ENCODE data around the gene EGR2. TPM values are rescaled to one million over a fixed set of nuclear protein-coding genes. Genes with fewer than 3 reads are reported as not detected.

Gene EGR2
- total RNA-seq, 1 donor from 2014 or later = 11.8 TPM

GRCh38 chr10:62818426-62819011, 2.4 kb upstream of the EGR2 start:
- DNase-seq (ENCODE audit: low spot score) = no peak

DNA sequence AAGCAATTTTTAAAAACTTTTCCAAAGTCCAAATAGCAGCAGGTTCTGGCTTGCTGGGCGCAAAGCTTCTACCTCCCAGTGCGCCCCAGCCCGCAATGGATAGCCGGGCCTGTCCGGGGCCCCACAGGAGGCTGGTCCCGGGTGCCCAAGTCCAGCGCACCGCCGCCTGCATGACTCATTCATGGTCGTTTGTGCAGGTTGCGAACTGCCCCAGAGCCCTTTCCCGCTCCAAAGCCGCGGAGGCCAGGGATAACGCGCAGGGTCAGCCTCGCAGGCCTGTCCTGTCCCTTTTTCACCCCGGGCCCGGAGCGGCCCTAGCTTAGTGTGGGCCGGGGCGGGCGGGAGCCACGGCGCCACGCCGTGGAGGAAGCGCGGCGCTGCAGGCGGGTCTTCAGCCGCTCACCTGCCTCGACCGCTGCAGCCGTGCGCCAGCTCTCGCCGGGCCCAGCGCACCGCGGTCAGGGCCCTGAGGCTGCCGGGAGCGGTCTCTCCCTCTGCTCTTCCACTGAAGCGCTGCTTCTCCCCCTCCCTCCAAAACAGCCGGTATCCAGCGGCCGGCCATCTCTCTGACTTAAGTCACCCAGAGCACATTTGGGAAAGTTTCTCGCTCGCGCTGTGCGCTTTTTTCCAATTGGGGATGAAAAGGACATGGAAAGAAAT, 1.7 kb upstream of the EGR2 start:
- peak; percentile 58 for DNase-seq (ENCODE audit: low spot score)

DNA sequence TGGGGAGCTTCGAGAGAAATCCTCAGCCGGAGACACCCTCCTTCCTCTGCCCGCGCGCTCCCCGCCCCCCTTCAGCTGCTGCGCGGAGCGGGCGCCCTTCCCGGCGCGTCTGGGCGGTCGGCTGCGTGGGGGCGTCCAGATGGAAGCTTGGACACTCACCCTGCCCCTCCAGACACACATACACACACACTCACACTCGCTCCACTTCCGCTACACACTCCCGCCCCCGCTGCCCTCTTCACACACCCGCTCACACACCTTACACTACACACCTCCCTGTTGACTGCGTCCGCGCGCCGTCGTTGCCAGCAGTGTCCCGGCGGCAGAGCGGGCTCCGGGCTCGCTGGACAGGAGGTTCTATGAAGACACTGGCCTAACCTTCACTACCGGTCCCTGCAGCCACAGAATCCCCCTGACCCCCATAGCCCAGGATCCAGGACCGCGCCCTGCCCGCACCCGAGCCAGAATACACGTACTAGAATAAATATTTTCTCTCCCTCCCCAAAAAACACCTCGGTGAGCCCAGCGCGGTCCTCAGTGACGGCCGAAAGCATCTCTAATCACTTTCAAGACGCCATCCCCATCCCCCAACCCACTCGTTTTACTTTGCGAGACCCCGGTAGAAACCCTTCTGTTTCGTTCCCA, 1.1 kb upstream of the EGR2 start:
- no peak for DNase-seq (ENCODE audit: low spot score)

DNA sequence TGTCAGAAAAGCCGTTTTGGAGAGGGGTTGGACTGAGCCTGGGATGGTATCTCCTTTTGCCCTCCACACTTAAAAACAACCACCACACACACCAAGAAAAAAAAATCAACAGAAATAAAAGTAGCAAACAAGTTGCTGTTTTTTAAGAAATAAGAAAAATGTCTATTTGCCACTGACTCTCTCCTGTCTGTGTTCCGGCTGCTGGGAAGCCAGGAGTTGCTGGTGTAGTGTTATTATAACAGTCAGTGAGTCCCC, 163 bp downstream of the EGR2 start:
- DNase-seq (ENCODE audit: low spot score) = no peak

DNA sequence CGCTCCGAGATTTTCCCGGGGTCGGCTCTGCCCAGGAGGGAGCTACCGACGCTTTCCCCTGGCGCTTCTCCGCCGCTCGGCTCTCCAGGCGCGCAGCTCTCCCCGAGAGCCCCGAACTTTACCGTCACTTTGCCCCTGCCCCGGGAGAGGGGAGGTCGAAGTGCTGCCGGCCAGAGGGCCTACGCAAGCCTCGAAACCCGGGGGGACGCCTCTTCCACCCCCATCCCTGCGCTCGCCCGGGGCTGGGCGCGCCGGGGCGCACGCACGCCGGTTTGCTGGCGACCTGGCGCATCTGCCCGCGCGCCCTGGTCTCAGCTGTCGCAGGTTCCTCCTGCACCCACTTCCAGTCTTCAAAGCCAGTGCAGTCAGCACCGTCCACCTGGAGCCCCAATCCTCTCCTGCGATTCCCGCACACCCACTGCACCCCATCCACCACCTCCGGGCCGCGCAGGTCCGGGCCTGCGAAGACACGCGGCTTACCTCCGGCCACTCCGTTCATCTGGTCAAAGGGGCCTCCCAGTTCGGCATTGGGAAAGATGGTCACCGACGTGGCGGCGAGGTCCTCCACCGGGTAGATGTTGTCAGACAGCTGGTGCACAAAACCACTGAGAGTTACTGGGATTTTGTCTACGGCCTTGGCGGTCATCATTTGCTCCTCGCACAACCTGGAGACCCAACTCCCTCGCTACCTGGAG, 638 bp downstream of the EGR2 start:
- no peak for DNase-seq (ENCODE audit: low spot score)

DNA sequence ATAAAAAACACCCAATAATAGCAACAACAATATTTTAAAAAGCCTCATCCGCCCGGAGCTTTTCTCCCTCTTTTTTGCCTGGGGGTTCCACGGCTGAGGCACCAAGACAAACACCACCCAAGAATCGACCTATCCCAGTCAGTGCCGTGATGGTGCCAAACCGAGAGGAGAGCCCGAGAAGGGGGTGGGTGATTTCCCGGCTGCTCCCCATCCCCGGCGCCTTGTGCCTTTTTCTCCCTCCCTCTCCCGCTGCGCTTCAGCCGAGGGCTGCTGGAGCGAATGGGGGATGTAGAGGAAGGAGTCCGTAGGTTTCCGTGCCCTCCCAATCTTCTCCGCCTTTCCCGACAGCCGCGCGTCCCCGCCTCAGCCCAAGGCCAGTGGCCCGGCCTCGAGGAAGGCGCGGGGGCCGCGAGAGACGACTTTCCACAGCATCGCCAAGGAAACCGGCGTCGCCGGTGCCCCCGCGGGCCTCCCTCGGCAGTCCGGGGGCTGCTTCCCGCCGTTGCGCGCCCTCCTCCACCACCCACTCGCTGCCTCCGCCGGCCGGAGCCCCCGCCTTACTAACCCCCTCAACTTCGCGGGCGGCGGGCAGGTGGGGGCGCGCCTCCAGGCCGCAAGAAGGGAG, 1.3 kb downstream of the EGR2 start:
- no peak for DNase-seq (ENCODE audit: low spot score)

DNA sequence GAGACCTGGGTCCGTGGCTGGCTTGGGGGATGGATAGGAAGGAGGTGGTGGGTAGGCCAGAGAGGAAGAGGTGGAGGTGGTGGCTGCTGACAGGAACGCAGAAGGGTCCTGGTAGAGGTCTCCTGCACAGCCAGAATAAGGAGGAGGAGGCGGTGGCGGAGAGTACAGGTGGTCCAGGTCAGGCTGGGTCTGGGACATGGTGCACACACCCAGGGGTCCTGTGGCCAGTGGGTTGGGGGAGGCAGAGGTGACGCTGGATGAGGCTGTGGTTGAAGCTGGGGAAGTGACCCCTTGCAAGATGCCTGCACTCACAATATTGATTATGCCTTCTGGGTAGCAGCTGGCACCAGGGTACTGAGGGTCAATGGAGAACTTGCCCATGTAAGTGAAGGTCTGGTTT, 2.2 kb downstream of the EGR2 start:
- DNase-seq (ENCODE audit: low spot score) = no peak

GRCh38 chr10:62813453-62813852, 2.7 kb downstream of the EGR2 start:
- no peak for DNase-seq (ENCODE audit: low spot score)

DNA sequence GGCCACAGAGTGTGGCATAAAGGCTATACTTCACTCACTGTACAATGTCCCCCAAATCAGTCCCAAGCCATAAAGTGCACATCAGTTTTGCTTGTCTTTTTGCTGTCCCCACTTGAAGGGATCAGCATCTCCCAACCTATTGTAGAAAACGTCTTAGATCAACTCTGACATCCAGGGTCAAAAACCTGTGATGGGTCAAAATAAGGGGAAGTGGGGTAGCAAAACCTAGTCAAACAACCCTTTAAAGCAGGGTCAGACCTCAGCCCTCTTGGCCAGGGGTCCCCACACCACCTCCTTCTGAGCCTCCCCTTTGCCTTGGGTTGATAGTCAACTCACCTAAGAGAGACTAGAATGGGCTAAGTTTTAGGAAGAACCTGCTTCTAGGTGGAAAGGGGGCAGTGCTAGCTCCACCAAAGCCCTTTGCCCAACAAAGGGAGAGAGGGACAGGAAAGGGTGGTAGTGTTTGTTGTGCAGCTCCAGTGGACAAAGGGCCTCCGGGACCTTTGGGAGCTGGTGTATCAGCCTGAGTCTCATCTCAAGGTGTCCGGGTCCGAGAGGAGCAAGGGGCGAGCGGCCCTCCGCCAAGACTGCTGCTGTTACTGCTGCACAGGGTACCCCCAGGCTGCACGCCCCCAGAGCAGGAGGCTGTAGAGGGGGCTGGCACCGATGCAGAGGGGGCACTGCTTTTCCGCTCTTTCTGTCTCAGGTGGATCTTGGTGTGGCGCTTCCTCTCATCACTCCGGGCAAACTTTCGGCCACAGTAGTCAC, 3.3 kb downstream of the EGR2 start:
- no peak for DNase-seq (ENCODE audit: low spot score)

GRCh38 chr10:62811159-62811875, 4.8 kb downstream of the EGR2 start:
- DNase-seq (ENCODE audit: low spot score) = no peak

DNA sequence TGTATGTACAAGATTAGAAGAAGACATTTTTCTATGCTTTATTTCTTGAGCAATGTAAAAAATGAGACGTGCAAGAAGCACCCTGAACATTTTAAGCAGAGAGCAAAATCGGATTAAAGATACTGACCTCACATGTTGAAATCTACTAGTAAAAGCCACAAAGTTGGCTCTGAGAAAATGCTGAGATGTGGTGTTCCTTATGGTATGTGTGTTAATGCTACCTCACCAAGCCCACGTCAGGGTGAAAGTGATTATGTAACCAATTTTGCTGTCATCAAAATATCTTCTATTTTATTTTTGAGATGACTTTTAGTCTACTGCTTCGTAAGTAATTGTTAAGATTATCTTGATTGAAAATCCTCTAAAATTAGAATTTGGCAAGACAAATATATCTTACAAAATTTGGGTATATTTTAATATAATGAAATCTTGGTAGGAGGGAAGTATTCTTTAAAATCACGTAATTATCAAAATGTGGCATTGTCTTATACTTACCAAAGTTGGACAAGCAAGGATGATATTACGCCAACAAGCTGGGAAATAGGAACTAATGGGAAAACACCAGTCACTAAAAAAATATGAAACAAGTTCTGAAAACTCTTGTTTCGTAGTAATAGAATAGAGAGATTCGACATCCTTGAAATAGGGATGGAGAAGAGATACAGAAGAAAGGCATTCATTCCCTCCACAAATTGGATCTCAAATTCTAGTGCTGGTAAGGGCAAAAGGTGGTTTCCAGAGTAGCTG, 5.8 kb downstream of the EGR2 start:
- no peak for DNase-seq (ENCODE audit: low spot score)

- DNase-seq (ENCODE audit: low spot score) = no peak
Observed at GRCh38 chr10:62806251-62806650, 9.9 kb downstream of the EGR2 start.

DNA sequence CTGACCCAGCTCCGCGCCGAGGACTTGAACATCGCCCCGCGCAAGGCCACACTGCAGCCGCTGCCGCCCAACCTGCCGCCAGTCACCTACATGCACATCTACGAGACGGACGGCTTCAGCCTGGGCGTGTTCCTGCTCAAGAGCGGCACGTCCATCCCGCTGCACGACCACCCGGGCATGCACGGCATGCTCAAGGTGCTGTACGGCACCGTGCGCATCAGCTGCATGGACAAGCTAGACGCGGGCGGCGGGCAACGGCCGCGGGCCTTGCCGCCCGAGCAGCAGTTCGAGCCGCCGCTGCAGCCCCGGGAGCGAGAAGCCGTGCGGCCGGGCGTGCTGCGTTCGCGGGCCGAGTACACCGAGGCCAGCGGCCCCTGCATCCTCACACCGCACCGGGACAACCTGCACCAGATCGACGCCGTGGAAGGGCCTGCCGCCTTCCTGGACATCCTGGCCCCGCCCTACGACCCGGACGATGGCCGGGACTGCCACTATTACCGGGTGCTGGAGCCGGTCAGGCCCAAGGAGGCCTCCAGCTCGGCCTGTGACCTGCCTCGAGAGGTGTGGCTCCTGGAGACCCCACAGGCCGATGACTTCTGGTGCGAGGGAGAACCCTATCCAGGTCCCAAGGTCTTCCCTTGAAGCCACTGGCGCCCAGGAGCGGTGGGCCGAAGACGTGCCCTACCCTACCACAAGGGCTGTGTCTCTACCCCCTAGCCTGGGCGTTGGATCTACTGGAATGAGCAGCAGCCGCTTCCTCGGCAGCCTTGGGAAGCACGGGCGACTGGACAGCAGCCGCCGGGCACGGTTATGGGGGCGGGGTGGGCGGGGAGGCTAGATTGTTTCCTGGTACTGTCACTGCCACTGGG, 10.7 kb downstream of the EGR2 start:
- DNase-seq (ENCODE audit: low spot score) = peak; percentile 20

DNA sequence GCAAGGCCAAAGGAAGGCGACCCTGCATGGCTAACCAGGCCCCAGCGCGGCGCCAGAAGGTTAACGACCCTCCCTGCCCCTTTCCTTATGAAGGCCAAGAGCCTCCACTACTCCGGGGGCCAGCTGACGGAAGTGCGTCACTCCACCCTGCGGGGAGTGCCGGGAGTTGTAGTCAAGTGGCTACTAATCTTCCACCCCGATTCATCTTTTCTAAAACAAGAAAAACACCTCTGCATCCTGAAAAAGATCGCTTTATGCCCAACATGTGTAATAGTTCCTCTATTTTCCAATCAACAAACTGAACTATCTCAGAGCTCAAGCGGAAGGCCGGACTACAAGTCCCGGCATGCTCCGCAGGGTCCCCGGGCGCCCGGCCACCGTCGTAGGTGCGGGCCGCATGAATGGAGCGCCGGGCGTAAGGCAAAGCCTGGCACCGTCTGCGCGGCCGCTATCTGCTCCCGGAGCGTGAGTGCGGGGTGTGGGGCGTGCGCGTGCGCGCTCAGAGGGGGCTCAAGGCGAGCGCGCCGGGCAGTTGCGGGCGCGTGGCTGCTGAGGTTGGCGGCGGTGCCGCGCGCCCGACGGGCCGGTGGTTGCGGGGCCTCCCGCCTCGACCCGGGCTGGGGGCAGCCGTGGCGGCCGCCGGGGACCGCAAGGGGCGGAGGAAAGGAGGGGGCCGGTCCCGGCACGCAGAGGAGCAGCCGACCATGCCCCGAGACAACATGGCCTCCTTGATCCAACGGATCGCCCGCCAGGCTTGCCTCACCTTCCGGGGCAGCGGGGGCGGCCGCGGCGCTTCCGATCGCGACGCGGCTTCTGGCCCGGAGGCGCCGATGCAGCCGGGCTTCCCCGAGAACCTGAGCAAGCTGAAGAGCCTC, 11.6 kb downstream of the EGR2 start, which contains the start of gene ADO:
Gene ADO (plus strand): TSS at position 365 of the 875 bp plus-strand sequence. CDS start 340 bp downstream, at position 705.
- peak; percentile 91 for DNase-seq (ENCODE audit: low spot score)

GRCh38 chr10:62803724-62804355, 12.3 kb downstream of the EGR2 start:
- DNase-seq (ENCODE audit: low spot score) = no peak

- no peak for DNase-seq (ENCODE audit: low spot score)
Observed at GRCh38 chr10:62801871-62802270, 14.3 kb downstream of the EGR2 start.

- no peak for DNase-seq (ENCODE audit: low spot score)
Observed at GRCh38 chr10:62796896-62797295, 19.3 kb downstream of the EGR2 start.

- no peak for DNase-seq (ENCODE audit: low spot score)
Observed at GRCh38 chr10:62795762-62796161, 20.4 kb downstream of the EGR2 start.
